Heart right ventricle (tissue), 16 donors: Measurements from ENCODE around the gene LARP1B. TPM values are rescaled to one million over a fixed set of nuclear protein-coding genes. Genes with fewer than 3 reads are reported as not detected.
"Not testable (repeated sequence)": the region's sequence is repeated elsewhere in the genome, so short reads cannot be mapped to it uniquely, and the experiment has no call there.

Source experiments
- ATAC-seq, 8 donors: fragments of 200-7000 bp; cut with Tn5 transposase; one replicate each; pipeline ENCODE4 v1.9.1; 2020; ENCODE audit warnings: mild to moderate bottlenecking in 8 of 8, moderate library complexity in 8 of 8, moderate number of reproducible peaks in 1 of 8
- DNase-seq, 2 donors: peaks; one replicate each; pipeline ENCODE4 v3.0.0-alpha.2; 2020
- H3K27ac ChIP-seq, 10 donors: fragments of 200-600 bp; sonication (generic) in 2 of 10; one replicate each; pipeline versions ENCODE4 v1.5.0 to v1.8.0; 2020 to 2022; ENCODE audit warnings: mild to moderate bottlenecking in 3 of 10
- H3K27me3 ChIP-seq, 7 donors: fragments of 200-600 bp; one replicate each; pipeline ENCODE4 v1.8.0; 2021 to 2022; ENCODE audit warnings: mild to moderate bottlenecking in 2 of 7
- H3K36me3 ChIP-seq, 9 donors: fragments of 200-600 bp; sonication (generic) in 1 of 9; one replicate each; pipeline versions ENCODE4 v1.5.0 to v1.8.0; 2020 to 2022; ENCODE audit warnings: mild to moderate bottlenecking in 2 of 9
- H3K4me1 ChIP-seq, 9 donors: fragments of 200-600 bp; sonication (generic) in 1 of 9; one replicate each; pipeline versions ENCODE4 v1.5.0 to v1.8.0; 2020 to 2022; ENCODE audit warnings: mild to moderate bottlenecking in 4 of 9
- H3K4me3 ChIP-seq, 10 donors: fragments of 200-600 bp; sonication (generic) in 2 of 10; one replicate each; pipeline versions ENCODE4 v1.5.0 to v1.8.0; 2020 to 2022; ENCODE audit warnings: mild to moderate bottlenecking in 7 of 10, moderate library complexity in 2 of 10
- H3K9me3 ChIP-seq, 11 donors: fragments of 200-600 bp in 10 of 11; sonication (generic) in 2 of 11; one replicate each; pipeline versions ENCODE4 v1.5.0 to v1.8.0; 2013 to 2022; ENCODE audit warnings: mild to moderate bottlenecking in 2 of 11, control low read depth in 1 of 11, moderate library complexity in 1 of 11
- CTCF ChIP-seq, 9 donors: fragments of 200-600 bp; sonication (generic) in 2 of 9; IDR thresholded peaks; one replicate each; pipeline versions ENCODE4 v1.5.0 to v1.8.0; 2021 to 2022; ENCODE audit warnings: antibody characterized with exemption in 9 of 9, mild to moderate bottlenecking in 5 of 9, moderate library complexity in 1 of 9
- WGBS, 2 donors: extraction: QIAGEN DNeasy Blood & Tissue Kit; methylation state at CpG; one replicate each; pipeline ENCODE4 v1.1.7; 2013; ENCODE audit warnings: inconsistent platforms in 1 of 2; 5-methylcytosine and 5-hydroxymethylcytosine counted together
- intact Hi-C, 10 donors: fragments of 100-400 bp; cut with DNase I; formaldehyde crosslinking; loops; one replicate each; pipeline versions ENCODE4 v1.11.1 to v1.14.2; 2022
- polyA plus RNA-seq, 2 donors: library from polyadenylated mRNA; stranded (reverse); fragments of 200-250 nt; gene quantifications; one replicate each; pipeline ENCODE4 v1.2.3, GENCODE V29; 2013
- total RNA-seq, 10 donors: library from RNA; stranded (reverse); fragmentation: NEBNext Ultra II Directional in 3 of 10; extraction: Animal tissue kit (Norgen Biotek cat#: 25700) in 3 of 10; gene quantifications; one replicate each; pipeline versions ENCODE4 v1.2.1 to v1.2.4, GENCODE V29; 2021 to 2023
- donor health status: Arrhythmogenic right ventricular cardiomyopathy.
- donor health status: ischemic (EF 13 %, LVEDD 7.1; RV severe dilation, severe dysfunction).
- donor health status: healthy with polysubstance abuse.
- donor health status: DM: no; HTN: yes; CAD: no.
- donor health status: DM: no; HTN: no; CAD: no.
- donor health status: ischemic (EF 25% LVEDD 6.9; RV normal size, moderate dysfunction).
- donor health status: ischemic (EF 25% LVEDD 5.7; RV mildly dilated, moderate dysfunction).
- donor health status: healthy.
- donor health status: DM: yes; HTN: yes; CAD: no.
- donor health status: Ischemic cardiomyopathy.
- donor health status: ischemic (EF 35%, LVEDD 5.7; RV mildly dilated, moderate dysfunction).
- donor health status: nonischemic (EF 11% LVEDD 7.7; RV severe dilation, severe dysfunction).
- donor health status: DM: yes; HTN: yes; CAD: no.
- donor health status: PGD.
- donor health status: ischemic (EF 29% LVEDD 5.4; RV normal size, mild dysfunction).
- donor health status: nonischemic (EF 23%, LVEDD 6.1; RV moderate dilation, normal function).

LARP1B gene
- total and polyA plus RNA-seq, 12 donors = 14.5 to 20.3 (median 18.9) TPM

- no peak overlapping the region for H3K27ac ChIP-seq
- intact Hi-C loops = no loop called here
- no peaks in the 10 kb centered on the region for H3K4me1 ChIP-seq
- no peaks in the 10 kb centered on the region for H3K27me3 ChIP-seq
- DNase-seq = no peak
- H3K4me3 ChIP-seq = no peak overlapping the region
- H3K36me3 ChIP-seq = peaks cover 0 to 59% (median 12%) of the 10 kb centered on the region in 9 donors
- no peak for TF ChIP-seq CTCF (IDR thresholded peaks at IDR 0.05)
- H3K9me3 ChIP-seq = no peaks in the 10 kb centered on the region
- WGBS, 2 donors = 91 to 98% methylated on average over 4 of the region's 4 CpGs
- no peak for ATAC-seq
Observed at GRCh38 chr4:128076464-128076863, 15.4 kb downstream of the LARP1B start.

GRCh38 chr4:128095293-128095692 is 34.2 kb downstream of the LARP1B start:
- DNase-seq, H3K27me3 ChIP-seq, intact Hi-C loops, ATAC-seq, H3K9me3 ChIP-seq, H3K27ac ChIP-seq, H3K4me1 ChIP-seq, H3K4me3 ChIP-seq: not testable (repeated sequence)
- WGBS, 2 donors = 97 to 99% methylated on average over 6 of the region's 6 CpGs
- H3K36me3 ChIP-seq = peaks cover 0 to 91% (median 21%) of the 10 kb centered on the region in 9 donors

- Histone ChIP-seq H3K27ac (no peak overlapping the region), H3K4me3 (no peak overlapping the region), H3K9me3 (no peaks in the 10 kb centered on the region), H3K4me1 (peaks cover 0 to 10% (median 0%) of the 10 kb centered on the region in 9 donors), H3K27me3 (no peaks in the 10 kb centered on the region), H3K36me3 (peaks cover 0 to 74% (median 7%) of the 10 kb centered on the region in 9 donors)
- 65 to 72% methylated on average over 3 of the region's 3 CpGs for WGBS, 2 donors
- no peak for ATAC-seq
- TF ChIP-seq CTCF (IDR thresholded peaks at IDR 0.05) = no peak
- no peak for DNase-seq
- intact Hi-C loops = no loop called here
Observed at GRCh38 chr4:128107766-128108165, 46.7 kb downstream of the LARP1B start.

- ATAC-seq = no peak
- Histone ChIP-seq H3K4me1 (no peaks in the 10 kb centered on the region), H3K27me3 (no peaks in the 10 kb centered on the region), H3K27ac (no peak overlapping the region), H3K9me3 (no peaks in the 10 kb centered on the region), H3K36me3 (peaks cover 0 to 34% (median 0%) of the 10 kb centered on the region in 9 donors), H3K4me3 (no peak overlapping the region)
- 71 to 95% methylated on average over 3 of the region's 3 CpGs for WGBS, 2 donors
- no peak for DNase-seq
- intact Hi-C loops = no loop called here
- TF ChIP-seq CTCF (IDR thresholded peaks at IDR 0.05) = no peak
Observed at GRCh38 chr4:128123036-128123435, 61.9 kb downstream of the LARP1B start.

- peaks cover 0 to 19% (median 0%) of the 10 kb centered on the region in 11 donors for H3K9me3 ChIP-seq
- intact Hi-C loops = no loop called here
Observed at GRCh38 chr4:128130621-128131020, 69.5 kb downstream of the LARP1B start.

More at GRCh38 chr4:128130621-128131020, 69.5 kb downstream of the LARP1B start:
- ATAC-seq (no peak), DNase-seq (no peak)
- WGBS, 2 donors = 93 to 94% methylated on average over 3 of the region's 3 CpGs
- TF ChIP-seq CTCF (IDR thresholded peaks at IDR 0.05) = no peak
- Histone ChIP-seq H3K4me3 (no peak overlapping the region), H3K4me1 (no peaks in the 10 kb centered on the region), H3K36me3 (peaks cover 0 to 9% (median 0%) of the 10 kb centered on the region in 9 donors), H3K27me3 (no peaks in the 10 kb centered on the region), H3K27ac (no peak overlapping the region)
